H9 (cell line): Measurements from ENCODE around the gene CRYBA1. TPM values are rescaled to one million over a fixed set of nuclear protein-coding genes. Genes with fewer than 3 reads are reported as not detected.
"Not testable (repeated sequence)": the region's sequence is repeated elsewhere in the genome, so short reads cannot be mapped to it uniquely, and the experiment has no call there.

Source experiments
- DNase-seq: peaks from one replicate; pipeline ENCODE4 v3.0.0-alpha.2; 2017
- H2AFZ ChIP-seq: one replicate; pipeline ENCODE4 v1.6.1; 2013; ENCODE audit warnings: mild to moderate bottlenecking, low read length, control low read depth, moderate library complexity
- H2AK5ac ChIP-seq: 2 replicates; pipeline ENCODE4 v1.6.1; 2013; ENCODE audit warnings: low read length, control low read depth, mixed read lengths; ENCODE audit not compliant: insufficient read length
- H2BK120ac ChIP-seq: one replicate; pipeline ENCODE4 v1.6.1; 2013; ENCODE audit warnings: low read depth, mild to moderate bottlenecking, low read length, control low read depth, inconsistent platforms; ENCODE audit not compliant: poor library complexity, severe bottlenecking
- H2BK12ac ChIP-seq: 2 replicates; pipeline ENCODE4 v1.6.1; 2013; ENCODE audit warnings: low read length, control low read depth, mixed read lengths, low read depth; ENCODE audit not compliant: insufficient read length
- H2BK15ac ChIP-seq: 2 replicates; pipeline ENCODE4 v1.6.1; 2013; ENCODE audit warnings: low read depth, low read length, control low read depth
- H2BK20ac ChIP-seq: one replicate; pipeline ENCODE4 v1.6.1; 2013; ENCODE audit warnings: low read depth, mild to moderate bottlenecking, low read length, control low read depth, inconsistent platforms; ENCODE audit not compliant: poor library complexity, severe bottlenecking
- H2BK5ac ChIP-seq: 2 replicates; pipeline ENCODE4 v1.6.1; 2013; ENCODE audit warnings: low read length, control low read depth, mixed read lengths; ENCODE audit not compliant: insufficient read length
- H3K14ac ChIP-seq: 2 replicates; pipeline ENCODE4 v1.6.1; 2013; ENCODE audit warnings: low read length, control low read depth; ENCODE audit not compliant: insufficient read depth
- H3K18ac ChIP-seq: 2 replicates; pipeline ENCODE4 v1.6.1; 2013; ENCODE audit warnings: low read depth, mild to moderate bottlenecking, mixed read lengths, low read length, control low read depth; ENCODE audit not compliant: insufficient read length
- H3K23ac ChIP-seq: 2 replicates; pipeline ENCODE4 v1.6.1; 2013; ENCODE audit warnings: low read length, control low read depth, mixed read lengths, low read depth; ENCODE audit not compliant: insufficient read length
- H3K23me2 ChIP-seq: 2 replicates; pipeline ENCODE4 v1.6.1; 2013; ENCODE audit warnings: low read depth, mild to moderate bottlenecking, mixed read lengths, low read length, control low read depth; ENCODE audit not compliant: insufficient read length, poor library complexity, severe bottlenecking
- H3K27ac ChIP-seq: 2 replicates; pipeline ENCODE4 v1.5.1; 2013; ENCODE audit warnings: low read length, control low read depth, mixed read lengths, low read depth; ENCODE audit not compliant: insufficient read length
- H3K27me3 ChIP-seq: 2 replicates; pipeline ENCODE4 v1.6.1; 2013; ENCODE audit warnings: low read length, control low read depth, inconsistent platforms; ENCODE audit not compliant: insufficient read depth
- H3K4ac ChIP-seq: 2 replicates; pipeline ENCODE4 v1.6.1; 2013; ENCODE audit warnings: low read depth, mild to moderate bottlenecking, control low read depth, inconsistent platforms, low read length, moderate library complexity
- H3K4me1 ChIP-seq: 2 replicates; pipeline ENCODE4 v1.6.1; 2013; ENCODE audit warnings: low read length, control low read depth, inconsistent platforms; ENCODE audit not compliant: insufficient read depth
- H3K4me2 ChIP-seq: 2 replicates; pipeline ENCODE4 v1.6.1; 2013; ENCODE audit warnings: low read length, control low read depth, mixed read lengths; ENCODE audit not compliant: insufficient read length, insufficient read depth
- H3K56ac ChIP-seq: 2 replicates; pipeline ENCODE4 v1.6.1; 2013; ENCODE audit warnings: low read depth, mild to moderate bottlenecking, mixed read lengths, low read length, control low read depth; ENCODE audit not compliant: insufficient read length
- H3K79me1 ChIP-seq: 2 replicates; pipeline ENCODE4 v1.6.1; 2013; ENCODE audit warnings: low read depth, mild to moderate bottlenecking, moderate library complexity, low read length, control low read depth, inconsistent platforms; ENCODE audit not compliant: insufficient read depth, poor library complexity, severe bottlenecking
- H3K79me2 ChIP-seq: 2 replicates; pipeline ENCODE4 v1.6.1; 2013; ENCODE audit warnings: low read length, control low read depth, inconsistent platforms; ENCODE audit not compliant: insufficient read depth
- H3K9ac ChIP-seq: 2 replicates; pipeline ENCODE4 v1.6.1; 2013; ENCODE audit warnings: low read length, control low read depth, mixed read lengths; ENCODE audit not compliant: insufficient read length; ENCODE audit errors: extremely low read depth
- H3K9me3 ChIP-seq: one replicate; pipeline ENCODE4 v1.6.1; 2013; ENCODE audit warnings: low read depth, low read length, inconsistent platforms; ENCODE audit not compliant: control insufficient read depth
- H3T11ph ChIP-seq: one replicate; pipeline ENCODE4 v1.6.1; 2013; ENCODE audit warnings: mild to moderate bottlenecking, low read length, control low read depth, inconsistent platforms
- H4K20me1 ChIP-seq: one replicate; pipeline ENCODE4 v1.6.1; 2013; ENCODE audit not compliant: control insufficient read depth, insufficient read length, insufficient read depth
- H4K5ac ChIP-seq: 2 replicates; pipeline ENCODE4 v1.6.1; 2013; ENCODE audit warnings: low read depth, mild to moderate bottlenecking, mixed read lengths, low read length, control low read depth; ENCODE audit not compliant: insufficient read length
- H4K8ac ChIP-seq: replicated peaks from 2 replicates; pipeline ENCODE4 v1.6.1; 2013; ENCODE audit warnings: low read length, control low read depth, mixed read lengths, low read depth; ENCODE audit not compliant: insufficient read length
- H4K91ac ChIP-seq: 2 replicates; pipeline ENCODE4 v1.6.1; 2013; ENCODE audit warnings: low read depth, mild to moderate bottlenecking, moderate library complexity, mixed read lengths, low read length, control low read depth; ENCODE audit not compliant: insufficient read length
- H3K27ac Mint-ChIP-seq, 3 experiments: 2 replicates in 2 of 3; 3 replicates in 1 of 3; pipeline ENCODE4 v1.8.0; 2020 to 2021; ENCODE audit warnings: mixed read lengths in 3 of 3, mild to moderate bottlenecking in 1 of 3, moderate library complexity in 1 of 3
- H3K27me3 Mint-ChIP-seq: 2 replicates; pipeline ENCODE4 v1.8.0; 2021; ENCODE audit warnings: low read depth, mild to moderate bottlenecking, moderate library complexity, mixed read lengths
- H3K36me3 Mint-ChIP-seq, 3 experiments: 2 replicates in 2 of 3; 3 replicates in 1 of 3; pipeline ENCODE4 v1.8.0; 2020 to 2021; ENCODE audit warnings: low read depth in 3 of 3, mixed read lengths in 3 of 3; ENCODE audit not compliant: insufficient read depth in 1 of 3
- H3K4me1 Mint-ChIP-seq, 2 experiments: 2 replicates each; pipeline ENCODE4 v1.8.0; 2020; ENCODE audit warnings: mixed read lengths in 2 of 2
- H3K4me3 Mint-ChIP-seq, 2 experiments: 2 replicates in 1 of 2; 3 replicates in 1 of 2; pipeline ENCODE4 v1.8.0; 2020 to 2021; ENCODE audit warnings: mild to moderate bottlenecking in 2 of 2, mixed read lengths in 2 of 2, moderate library complexity in 1 of 2
- H3K9me3 Mint-ChIP-seq, 2 experiments: 2 replicates in 1 of 2; 3 replicates in 1 of 2; pipeline ENCODE4 v1.8.0; 2020; ENCODE audit warnings: mild to moderate bottlenecking in 2 of 2, mixed read lengths in 2 of 2, moderate library complexity in 1 of 2
- WGBS: extraction: QIAGEN DNeasy Blood & Tissue Kit; methylation state at CpG from one replicate; pipeline ENCODE4 v1.1.7; 2013; ENCODE audit warnings: missing lambda C conversion rate, low lambda C conversion rate, mixed read lengths; ENCODE audit not compliant: insufficient read length; ENCODE audit errors: extremely low coverage; 5-methylcytosine and 5-hydroxymethylcytosine counted together
- total RNA-seq: library from RNA; stranded (reverse); gene quantifications from 2 replicates; pipeline ENCODE4 v1.2.1, GENCODE V29; 2021
- TF ChIP-seq, protein P1 (sequence below): fragments of 200-600 bp; sonication (generic); conservative IDR thresholded peaks from 3 replicates; pipeline ENCODE4 v1.8.0; 2021; ENCODE audit warnings: antibody characterized with exemption, mild to moderate bottlenecking

Gene CRYBA1
- total RNA-seq, 1 experiment from 2014 or later, result not detected

DNA sequence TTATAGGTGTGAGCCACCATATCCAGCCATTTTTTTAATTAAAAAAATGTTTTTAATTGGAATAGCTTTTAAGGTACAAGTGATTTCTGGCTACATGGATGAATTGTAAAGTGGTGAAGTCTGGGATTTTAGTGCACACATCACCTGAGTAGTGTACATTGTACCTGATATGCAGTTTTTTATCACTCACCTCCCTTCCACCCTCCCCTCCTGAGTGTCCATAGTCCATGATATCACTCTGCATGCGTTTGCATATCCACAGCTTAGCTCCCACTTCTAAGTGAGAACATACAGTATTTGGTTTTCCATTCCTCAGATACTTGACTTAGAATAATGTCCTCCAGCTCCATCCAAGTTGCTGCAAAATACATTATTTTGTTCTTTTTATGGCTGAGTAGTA is 13.4 kb upstream of the CRYBA1 start:
- Histone ChIP-seq H2BK120ac (no peak overlapping the region), H3K23me2 (no peaks in the 10 kb centered on the region), H2AFZ (no peak overlapping the region), H4K20me1 (no peaks in the 10 kb centered on the region), H3K56ac (no peak overlapping the region), H2BK12ac (no peak overlapping the region), H4K91ac (no peak overlapping the region), H2BK15ac (no peak overlapping the region), H3K4me2 (no peak overlapping the region), H2BK5ac (no peak overlapping the region), H3T11ph (no peak overlapping the region), H3K27me3 (no peaks in the 10 kb centered on the region), H3K4me1 (no peaks in the 10 kb centered on the region), H3K79me1 (no peaks in the 10 kb centered on the region), H3K23ac (no peak overlapping the region), H3K79me2 (no peaks in the 10 kb centered on the region), H3K4ac (no peak overlapping the region), H2AK5ac (no peak overlapping the region), H3K18ac (no peak overlapping the region), H3K14ac (no peak overlapping the region), H3K9ac (no peak overlapping the region), H3K27ac (no peak overlapping the region), H4K8ac (no peak overlapping the region), H2BK20ac (no peak overlapping the region), H3K9me3 (no peaks in the 10 kb centered on the region), H4K5ac (no peak overlapping the region)
- no peak overlapping the region for H3K4me3 Mint-ChIP-seq
- no CpG with 5 or more reads among the region's 1 CpG for WGBS
- H3K36me3 Mint-ChIP-seq, result no peaks in the 10 kb centered on the region
- no peak for DNase-seq
- H3K27ac Mint-ChIP-seq, result no peak overlapping the region
- H3K27me3 Mint-ChIP-seq, result no peaks in the 10 kb centered on the region; the same call in 1 of the 2 replicates
- H3K9me3 Mint-ChIP-seq, result peaks cover 0 to 6% of the 10 kb centered on the region in 2 experiments; a peak in 2 of 5 replicates
- H3K4me1 Mint-ChIP-seq, result peaks cover under 1% of the 10 kb centered on the region in 2 experiments; a peak in 2 of 4 replicates
- TF ChIP-seq, protein P1, sequence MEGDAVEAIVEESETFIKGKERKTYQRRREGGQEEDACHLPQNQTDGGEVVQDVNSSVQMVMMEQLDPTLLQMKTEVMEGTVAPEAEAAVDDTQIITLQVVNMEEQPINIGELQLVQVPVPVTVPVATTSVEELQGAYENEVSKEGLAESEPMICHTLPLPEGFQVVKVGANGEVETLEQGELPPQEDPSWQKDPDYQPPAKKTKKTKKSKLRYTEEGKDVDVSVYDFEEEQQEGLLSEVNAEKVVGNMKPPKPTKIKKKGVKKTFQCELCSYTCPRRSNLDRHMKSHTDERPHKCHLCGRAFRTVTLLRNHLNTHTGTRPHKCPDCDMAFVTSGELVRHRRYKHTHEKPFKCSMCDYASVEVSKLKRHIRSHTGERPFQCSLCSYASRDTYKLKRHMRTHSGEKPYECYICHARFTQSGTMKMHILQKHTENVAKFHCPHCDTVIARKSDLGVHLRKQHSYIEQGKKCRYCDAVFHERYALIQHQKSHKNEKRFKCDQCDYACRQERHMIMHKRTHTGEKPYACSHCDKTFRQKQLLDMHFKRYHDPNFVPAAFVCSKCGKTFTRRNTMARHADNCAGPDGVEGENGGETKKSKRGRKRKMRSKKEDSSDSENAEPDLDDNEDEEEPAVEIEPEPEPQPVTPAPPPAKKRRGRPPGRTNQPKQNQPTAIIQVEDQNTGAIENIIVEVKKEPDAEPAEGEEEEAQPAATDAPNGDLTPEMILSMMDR, result no peak

DNA sequence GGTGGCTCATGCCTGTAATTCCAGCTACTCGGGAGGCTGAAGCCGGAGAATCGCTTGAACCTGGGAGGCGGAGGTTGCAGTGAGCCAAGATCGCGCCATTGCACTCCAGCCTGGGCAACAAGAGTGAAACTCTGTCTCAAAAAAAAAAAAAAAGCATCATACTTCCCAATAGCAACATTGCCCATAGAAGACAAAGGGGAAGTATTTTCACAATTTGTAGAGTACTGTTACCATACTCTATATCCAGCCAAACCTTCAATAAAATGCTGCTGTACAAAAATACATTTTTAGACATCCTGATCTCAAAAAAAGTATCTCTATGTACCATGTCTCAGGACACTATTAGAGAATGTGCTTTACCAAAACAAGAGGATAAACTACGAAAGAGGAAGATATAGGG is 11.7 kb upstream of the CRYBA1 start:
- not testable (repeated sequence) for H3K14ac ChIP-seq, H4K20me1 ChIP-seq, H3K23ac ChIP-seq, H3K9ac ChIP-seq, H3K9me3 Mint-ChIP-seq, H2AK5ac ChIP-seq, H2BK20ac ChIP-seq, H2BK15ac ChIP-seq, H3K79me1 ChIP-seq, H3K9me3 ChIP-seq, H3K4ac ChIP-seq, H3K27me3 Mint-ChIP-seq, H3K4me2 ChIP-seq, DNase-seq, H3K79me2 ChIP-seq, H3T11ph ChIP-seq, H4K8ac ChIP-seq, H3K4me3 Mint-ChIP-seq, H2BK12ac ChIP-seq, H3K27me3 ChIP-seq, H3K27ac Mint-ChIP-seq, H4K91ac ChIP-seq, H3K23me2 ChIP-seq, H2BK120ac ChIP-seq, H3K4me1 ChIP-seq, H2BK5ac ChIP-seq, H2AFZ ChIP-seq, H4K5ac ChIP-seq, H3K36me3 Mint-ChIP-seq, H3K56ac ChIP-seq, H3K27ac ChIP-seq, H3K18ac ChIP-seq
- WGBS, result no CpG with 5 or more reads among the region's 7 CpGs
- H3K4me1 Mint-ChIP-seq, result peaks cover 9 to 11% of the 10 kb centered on the region in 2 experiments
